Measurements from ENCODE around the gene PIGK.

The PIGK gene

DNA sequence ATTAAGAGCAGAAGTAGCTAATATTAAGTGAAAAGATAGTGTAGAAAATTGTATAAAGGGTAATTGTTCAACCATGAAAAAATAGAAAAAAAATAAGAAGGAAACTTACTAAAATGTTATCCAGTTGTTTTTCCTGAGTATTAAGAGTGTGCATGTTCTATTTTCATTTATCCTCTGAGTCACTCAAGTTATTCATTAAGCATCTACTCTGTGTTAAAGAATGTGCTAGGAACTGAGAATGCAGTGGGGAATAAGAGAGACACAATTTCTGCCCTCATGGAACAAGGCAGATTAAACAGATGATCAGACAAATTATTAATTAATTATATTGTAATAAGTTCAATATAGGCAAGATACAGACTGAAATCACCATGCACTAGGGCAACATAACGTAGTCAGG lies 10.8 kb upstream of the PIGK start:
- Histone ChIP-seq H3K9me2 (ENCODE audit: low read depth, low read length) (no peaks in the 10 kb centered on the region), H3K79me2 (ENCODE audit: insufficient read depth, low read length) (no peaks in the 10 kb centered on the region), H3K27ac (ENCODE audit: low read depth, low read length, poor library complexity, severe bottlenecking) (no peak overlapping the region), H3K36me3 (ENCODE audit: insufficient read depth, low read length) (no peaks in the 10 kb centered on the region), H3K27me3 (ENCODE audit: insufficient read depth, low read length) (no peaks in the 10 kb centered on the region), H3K4me1 (ENCODE audit: insufficient read depth, low read length, severe bottlenecking) (no peaks in the 10 kb centered on the region), H3K9me3 (ENCODE audit: low read length) (no peaks in the 10 kb centered on the region; the same call in 1 of the 2 replicates), H3K9ac (ENCODE audit: low read length) (no peak overlapping the region), H3F3A (ENCODE audit: insufficient read depth, low read length) (no peaks in the 10 kb centered on the region), H2AFZ (ENCODE audit: low read length) (no peak overlapping the region), H3K4me2 (ENCODE audit: low read length) (no peak overlapping the region), H3K4me3 (ENCODE audit: low read depth, low read length, poor library complexity, severe bottlenecking) (no peak overlapping the region), H4K20me1 (ENCODE audit: insufficient read depth, low read length) (no peaks in the 10 kb centered on the region)
- TF ChIP-seq CTCF (IDR thresholded peaks at IDR 0.05; ENCODE audit: low read length), result no peak
- TF ChIP-seq EZH2 (IDR thresholded peaks at IDR 0.05; ENCODE audit: borderline replicate concordance, low read length), result no peak

DNA sequence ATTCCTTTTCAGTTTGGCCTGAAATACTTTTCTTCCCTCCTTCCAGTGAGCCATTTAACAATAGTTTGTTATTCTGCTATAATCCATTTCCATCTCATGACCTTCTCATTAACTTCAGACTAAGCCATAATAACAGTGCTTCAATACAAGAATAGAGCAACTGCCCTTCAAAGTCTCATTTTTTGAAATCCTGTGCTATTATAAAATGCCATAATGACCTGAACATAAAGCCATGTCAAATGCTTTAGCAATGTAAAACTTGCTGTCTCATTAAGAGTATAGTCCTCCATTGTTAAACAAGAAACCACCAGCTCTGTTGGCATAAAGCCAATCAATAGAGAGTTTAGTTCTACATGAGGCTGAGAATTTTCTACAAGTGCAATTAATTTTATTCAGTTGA lies 9.6 kb upstream of the PIGK start:
- Histone ChIP-seq H2AFZ (ENCODE audit: low read length) (no peak overlapping the region), H3K36me3 (ENCODE audit: insufficient read depth, low read length) (no peaks in the 10 kb centered on the region), H3K9ac (ENCODE audit: low read length) (no peak overlapping the region)

DNA sequence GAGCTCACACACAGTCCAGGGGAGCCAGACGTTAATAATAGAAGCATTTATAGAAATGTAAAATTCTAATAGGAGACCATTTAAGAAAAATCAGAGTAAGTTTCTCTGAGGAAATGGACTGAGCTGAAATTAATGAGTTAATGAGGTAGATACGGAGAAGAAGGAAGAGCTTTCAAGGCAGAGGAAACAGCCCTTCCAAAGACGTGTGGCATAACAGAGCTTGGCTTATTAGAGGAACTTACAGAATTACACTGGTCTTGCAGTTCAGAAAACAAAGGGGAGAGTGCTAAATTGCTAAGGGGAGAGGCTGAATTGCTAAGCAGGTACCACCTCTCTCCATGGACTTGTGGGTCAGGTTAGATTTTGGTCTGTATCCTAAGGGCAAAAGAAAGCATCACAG lies 8.2 kb upstream of the PIGK start:
- H3K9me2 ChIP-seq (ENCODE audit: low read depth, low read length), result no peaks in the 10 kb centered on the region
- no peaks in the 10 kb centered on the region for H3K4me1 ChIP-seq (ENCODE audit: insufficient read depth, low read length, severe bottlenecking)
- no peaks in the 10 kb centered on the region for H3K27me3 ChIP-seq (ENCODE audit: insufficient read depth, low read length)
- H3F3A ChIP-seq (ENCODE audit: insufficient read depth, low read length), result no peaks in the 10 kb centered on the region
- H3K27ac ChIP-seq (ENCODE audit: low read depth, low read length, poor library complexity, severe bottlenecking), result no peak overlapping the region
- no peaks in the 10 kb centered on the region for H4K20me1 ChIP-seq (ENCODE audit: insufficient read depth, low read length)
- no peak overlapping the region for H2AFZ ChIP-seq (ENCODE audit: low read length)
- no peak overlapping the region for H3K4me3 ChIP-seq (ENCODE audit: low read depth, low read length, poor library complexity, severe bottlenecking)
- H3K9ac ChIP-seq (ENCODE audit: low read length), result no peak overlapping the region
- H3K9me3 ChIP-seq (ENCODE audit: low read length), result no peaks in the 10 kb centered on the region
- no peak for TF ChIP-seq CTCF (IDR thresholded peaks at IDR 0.05; ENCODE audit: low read length)
- no peak for TF ChIP-seq EZH2 (IDR thresholded peaks at IDR 0.05; ENCODE audit: borderline replicate concordance, low read length)
- H3K4me2 ChIP-seq (ENCODE audit: low read length), result no peak overlapping the region
- H3K79me2 ChIP-seq (ENCODE audit: insufficient read depth, low read length), result no peaks in the 10 kb centered on the region
- H3K36me3 ChIP-seq (ENCODE audit: insufficient read depth, low read length), result no peaks in the 10 kb centered on the region

More for the DNA sequence above, 9.6 kb upstream of the PIGK start:
- Histone ChIP-seq H3K27ac (ENCODE audit: low read depth, low read length, poor library complexity, severe bottlenecking) (no peak overlapping the region), H3F3A (ENCODE audit: insufficient read depth, low read length) (no peaks in the 10 kb centered on the region), H3K79me2 (ENCODE audit: insufficient read depth, low read length) (no peaks in the 10 kb centered on the region), H3K4me2 (ENCODE audit: low read length) (no peak overlapping the region), H3K9me3 (ENCODE audit: low read length) (no peaks in the 10 kb centered on the region; the same call in 1 of the 2 replicates), H3K27me3 (ENCODE audit: insufficient read depth, low read length) (no peaks in the 10 kb centered on the region), H3K4me1 (ENCODE audit: insufficient read depth, low read length, severe bottlenecking) (no peaks in the 10 kb centered on the region), H4K20me1 (ENCODE audit: insufficient read depth, low read length) (no peaks in the 10 kb centered on the region), H3K9me2 (ENCODE audit: low read depth, low read length) (no peaks in the 10 kb centered on the region), H3K4me3 (ENCODE audit: low read depth, low read length, poor library complexity, severe bottlenecking) (no peak overlapping the region)
- no peak for TF ChIP-seq EZH2 (IDR thresholded peaks at IDR 0.05; ENCODE audit: borderline replicate concordance, low read length)
- TF ChIP-seq CTCF (IDR thresholded peaks at IDR 0.05; ENCODE audit: low read length), result no peak
